Measurements from ENCODE around the gene RNF114.

The RNF114 gene

GRCh38 chr20:49936153-49937026 is at the start of gene RNF114 (continued):
- TF ChIP-seq ZNF26 (tag by site-specific recombination; IDR thresholded peaks at IDR 0.05) (no peak), SCRT1 (tag by site-specific recombination; IDR thresholded peaks at IDR 0.05; ENCODE audit: borderline replicate concordance) (no peak)

- POLR2A ChIA-PET: interaction anchor here (0.5 to 1.3 kb wide), 2 partner anchors 10 to 538 kb away, joined by 3 to 4 read pairs; no protein-coding TSS in a partner anchor
These were observed 49.5 kb upstream of the RNF114 start for GRCh38 chr20:49886571-49887213.

GRCh38 chr20:49887251-49888211 is 48.7 kb upstream of the RNF114 start:
- ChIA-PET POLR2A (interaction anchor here (0.5 to 1.3 kb wide), 2 partner anchors 9 to 539 kb away, joined by 3 to 4 read pairs; no protein-coding TSS in a partner anchor), CTCF (interaction anchor here (0.6 to 4.6 kb wide), 26 partner anchors 9 to 675 kb away, joined by 3 to 56 read pairs (median 4); no protein-coding TSS in a partner anchor)
- Histone ChIP-seq H3K27ac (ENCODE audit: extremely low read depth, low read depth, low read length) (no peak overlapping the region), H3K9me3 (ENCODE audit: control insufficient read depth, insufficient read depth, low read depth, low read length) (no peaks in the 10 kb centered on the region), H3K36me3 (ENCODE audit: control insufficient read depth in 2 of 2, insufficient read depth in 1 of 2, low read length in 2 of 2) (peaks cover 0 to 56% of the 10 kb centered on the region in 2 experiments; a peak in 1 of 3 replicates), H3K4me1 (ENCODE audit: control insufficient read depth, insufficient read depth, low read length) (no peaks in the 10 kb centered on the region), H3K4me3 (ENCODE audit: low read depth, low read length) (no peak overlapping the region)
- no peak for TF ChIP-seq ZNF626 (tag by site-specific recombination; IDR thresholded peaks at IDR 0.05)
- no peak for TF ChIP-seq ZNF549 (tag by site-specific recombination; IDR thresholded peaks at IDR 0.05)
- TF ChIP-seq SCRT2 (tag by site-specific recombination; IDR thresholded peaks at IDR 0.05): peak; percentile 61; the same call in 1 of the 2 replicates
- no peak for TF ChIP-seq ZBTB49 (tag by site-specific recombination; IDR thresholded peaks at IDR 0.05; ENCODE audit: low read depth)
- TF ChIP-seq ZBTB20 (tag by site-specific recombination; IDR thresholded peaks at IDR 0.05): no peak
- TF ChIP-seq ZNF449 (tag by site-specific recombination; IDR thresholded peaks at IDR 0.05): no peak
- TF ChIP-seq ZFHX2 (tag by site-specific recombination; conservative IDR thresholded peaks at IDR 0.05): peak; percentile 86
- no peak for TF ChIP-seq ZNF624 (tag by site-specific recombination; IDR thresholded peaks at IDR 0.05)
- no peak for TF ChIP-seq ZNF660 (tag by site-specific recombination; IDR thresholded peaks at IDR 0.05)
- peak; percentile 96 for TF ChIP-seq EGR2 (tag by site-specific recombination; IDR thresholded peaks at IDR 0.05; ENCODE audit: low read depth)
- no peak for TF ChIP-seq ZNF362 (tag by site-specific recombination; IDR thresholded peaks at IDR 0.05)
- no peak for TF ChIP-seq BCL11A (tag by site-specific recombination; IDR thresholded peaks at IDR 0.05; ENCODE audit: low read depth)
- no peak for TF ChIP-seq ZNF785 (tag by site-specific recombination; IDR thresholded peaks at IDR 0.05)
- TF ChIP-seq ZBTB26 (tag by site-specific recombination; optimal IDR thresholded peaks at IDR 0.05): no peak
- no peak for TF ChIP-seq ZNF707 (tag by site-specific recombination; IDR thresholded peaks at IDR 0.05)
- no peak for TF ChIP-seq ZNF202 (tag by site-specific recombination; IDR thresholded peaks at IDR 0.05; ENCODE audit: borderline replicate concordance)

More at GRCh38 chr20:49886571-49887213, 49.5 kb upstream of the RNF114 start:
- Histone ChIP-seq H3K27ac (ENCODE audit: extremely low read depth, low read depth, low read length) (no peak overlapping the region), H3K9me3 (ENCODE audit: control insufficient read depth, insufficient read depth, low read depth, low read length) (no peaks in the 10 kb centered on the region), H3K4me3 (ENCODE audit: low read depth, low read length) (no peak overlapping the region), H3K4me1 (ENCODE audit: control insufficient read depth, insufficient read depth, low read length) (no peaks in the 10 kb centered on the region), H3K36me3 (ENCODE audit: control insufficient read depth in 2 of 2, insufficient read depth in 1 of 2, low read length in 2 of 2) (peaks cover 0 to 61% of the 10 kb centered on the region in 2 experiments; a peak in 1 of 3 replicates)
- CTCF ChIA-PET: interaction anchor here (0.6 to 4.6 kb wide), 16 partner anchors 13 to 674 kb away, joined by 3 to 56 read pairs (median 3); no protein-coding TSS in a partner anchor
- no peak for TF ChIP-seq ZNF843 (tag by site-specific recombination; IDR thresholded peaks at IDR 0.05)
- TF ChIP-seq GLIS2 (tag by site-specific recombination; IDR thresholded peaks at IDR 0.05): peak; percentile 29; the same call in 1 of the 2 replicates
- peak; percentile 69 for TF ChIP-seq SCRT2 (tag by site-specific recombination; IDR thresholded peaks at IDR 0.05)
- TF ChIP-seq ZBTB17 (tag by site-specific recombination; IDR thresholded peaks at IDR 0.05): no peak
- TF ChIP-seq ZNF677 (tag by site-specific recombination; IDR thresholded peaks at IDR 0.05): no peak
- TF ChIP-seq ZBTB7A (tag by site-specific recombination; IDR thresholded peaks at IDR 0.05; ENCODE audit: low read depth): no peak
